GM04503 (cell line): Measurements from ENCODE around the gene XRCC5.

Experiments
- DNase-seq: peaks from one replicate; pipeline ENCODE4 v3.0.0-alpha.2; 2012; ENCODE audit warnings: low read depth

The XRCC5 gene

GRCh38 chr2:216233281-216233995 is 124.3 kb downstream of the XRCC5 start:
- no peak for DNase-seq

- DNase-seq: no peak
These were observed 125.0 kb downstream of the XRCC5 start for GRCh38 chr2:216234106-216234505.

GRCh38 chr2:216235462-216235861 is 126.3 kb downstream of the XRCC5 start:
- DNase-seq: no peak

- no peak for DNase-seq
These were observed 126.7 kb downstream of the XRCC5 start for GRCh38 chr2:216235896-216236295.

- DNase-seq: no peak
These were observed 127.3 kb downstream of the XRCC5 start for GRCh38 chr2:216236486-216236885.

GRCh38 chr2:216242365-216242764 is 133.2 kb downstream of the XRCC5 start:
- no peak for DNase-seq

- no peak for DNase-seq
These were observed 133.9 kb downstream of the XRCC5 start for GRCh38 chr2:216243026-216243425.

GRCh38 chr2:216245391-216245975 is 136.3 kb downstream of the XRCC5 start:
- no peak for DNase-seq

- no peak for DNase-seq
These were observed 137.6 kb downstream of the XRCC5 start for GRCh38 chr2:216246766-216247165.
